GM12878 (cell line): Measurements from ENCODE around the gene SLC4A3.

ENCODE experiments used
- NR2C2 ChIP-seq: IDR thresholded peaks from 2 replicates; pipeline ENCODE4 v1.6.1; 2011; ENCODE audit warnings: borderline replicate concordance, low read depth; ENCODE audit not compliant: control insufficient read depth, insufficient read length
- SIN3A ChIP-seq: IDR thresholded peaks from 2 replicates; pipeline ENCODE4 v1.6.1; 2012; ENCODE audit warnings: low read depth, low read length, improper control_type of control experiment
- YY1 ChIP-seq: IDR thresholded peaks from 2 replicates; pipeline ENCODE4 v1.6.1; 2011; ENCODE audit warnings: low read depth, mild to moderate bottlenecking, low read length
- TF ChIP-seq, protein P1 (sequence below), 3 experiments: IDR thresholded peaks in 2 of 3; conservative IDR thresholded peaks in 1 of 3; 2 replicates each; pipeline ENCODE4 v1.5.1; 2011; ENCODE audit warnings: low read depth in 3 of 3, low read length in 3 of 3, mild to moderate bottlenecking in 3 of 3, control low read depth in 2 of 3, moderate library complexity in 2 of 3, inconsistent platforms in 1 of 3, mixed read lengths in 1 of 3; ENCODE audit not compliant: control insufficient read depth in 2 of 3, insufficient read depth in 1 of 3; ENCODE audit errors: extremely low read depth in 1 of 3

GRCh38 chr2:219676586-219676985 lies 49.2 kb downstream of the SLC4A3 start:
- TF ChIP-seq YY1 (no peak), SIN3A (no peak), NR2C2 (no peak)
- TF ChIP-seq, protein P1, sequence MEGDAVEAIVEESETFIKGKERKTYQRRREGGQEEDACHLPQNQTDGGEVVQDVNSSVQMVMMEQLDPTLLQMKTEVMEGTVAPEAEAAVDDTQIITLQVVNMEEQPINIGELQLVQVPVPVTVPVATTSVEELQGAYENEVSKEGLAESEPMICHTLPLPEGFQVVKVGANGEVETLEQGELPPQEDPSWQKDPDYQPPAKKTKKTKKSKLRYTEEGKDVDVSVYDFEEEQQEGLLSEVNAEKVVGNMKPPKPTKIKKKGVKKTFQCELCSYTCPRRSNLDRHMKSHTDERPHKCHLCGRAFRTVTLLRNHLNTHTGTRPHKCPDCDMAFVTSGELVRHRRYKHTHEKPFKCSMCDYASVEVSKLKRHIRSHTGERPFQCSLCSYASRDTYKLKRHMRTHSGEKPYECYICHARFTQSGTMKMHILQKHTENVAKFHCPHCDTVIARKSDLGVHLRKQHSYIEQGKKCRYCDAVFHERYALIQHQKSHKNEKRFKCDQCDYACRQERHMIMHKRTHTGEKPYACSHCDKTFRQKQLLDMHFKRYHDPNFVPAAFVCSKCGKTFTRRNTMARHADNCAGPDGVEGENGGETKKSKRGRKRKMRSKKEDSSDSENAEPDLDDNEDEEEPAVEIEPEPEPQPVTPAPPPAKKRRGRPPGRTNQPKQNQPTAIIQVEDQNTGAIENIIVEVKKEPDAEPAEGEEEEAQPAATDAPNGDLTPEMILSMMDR (IDR thresholded peaks at IDR 0.05 in 2 of 3, conservative IDR thresholded peaks at IDR 0.05 in 1 of 3; ENCODE audit: control insufficient read depth in 2 of 3, extremely low read depth in 1 of 3, insufficient read depth in 1 of 3, low read depth in 3 of 3, low read length in 3 of 3), result no peak
